ENCODE results near the gene ZNF718.

GRCh38 chr4:173666-174314 lies 49.5 kb downstream of the ZNF718 start:
- no peak for TF ChIP-seq CTCF (conservative IDR thresholded peaks at IDR 0.05; ENCODE audit: low read depth, low read length)
- TF ChIP-seq EZH2 (IDR thresholded peaks at IDR 0.05; ENCODE audit: low read length, unreplicated experiment): no peak
- no peak for TF ChIP-seq EZH2phosphoT487 (IDR thresholded peaks at IDR 0.05; ENCODE audit: borderline replicate concordance, low read length)

All from PC-3 (cell line).